Nucleus accumbens (tissue), 56 donors: ENCODE results near the gene NRIP2.
A peak's percentile ranks its signal among the peaks of the same experiment; 100 is the strongest.

Source experiments
- DNase-seq, 56 donors: peaks; one replicate each; lab custom pipeline; 2025; lab: John Stamatoyannopoulos, UW

NRIP2 gene

DNA sequence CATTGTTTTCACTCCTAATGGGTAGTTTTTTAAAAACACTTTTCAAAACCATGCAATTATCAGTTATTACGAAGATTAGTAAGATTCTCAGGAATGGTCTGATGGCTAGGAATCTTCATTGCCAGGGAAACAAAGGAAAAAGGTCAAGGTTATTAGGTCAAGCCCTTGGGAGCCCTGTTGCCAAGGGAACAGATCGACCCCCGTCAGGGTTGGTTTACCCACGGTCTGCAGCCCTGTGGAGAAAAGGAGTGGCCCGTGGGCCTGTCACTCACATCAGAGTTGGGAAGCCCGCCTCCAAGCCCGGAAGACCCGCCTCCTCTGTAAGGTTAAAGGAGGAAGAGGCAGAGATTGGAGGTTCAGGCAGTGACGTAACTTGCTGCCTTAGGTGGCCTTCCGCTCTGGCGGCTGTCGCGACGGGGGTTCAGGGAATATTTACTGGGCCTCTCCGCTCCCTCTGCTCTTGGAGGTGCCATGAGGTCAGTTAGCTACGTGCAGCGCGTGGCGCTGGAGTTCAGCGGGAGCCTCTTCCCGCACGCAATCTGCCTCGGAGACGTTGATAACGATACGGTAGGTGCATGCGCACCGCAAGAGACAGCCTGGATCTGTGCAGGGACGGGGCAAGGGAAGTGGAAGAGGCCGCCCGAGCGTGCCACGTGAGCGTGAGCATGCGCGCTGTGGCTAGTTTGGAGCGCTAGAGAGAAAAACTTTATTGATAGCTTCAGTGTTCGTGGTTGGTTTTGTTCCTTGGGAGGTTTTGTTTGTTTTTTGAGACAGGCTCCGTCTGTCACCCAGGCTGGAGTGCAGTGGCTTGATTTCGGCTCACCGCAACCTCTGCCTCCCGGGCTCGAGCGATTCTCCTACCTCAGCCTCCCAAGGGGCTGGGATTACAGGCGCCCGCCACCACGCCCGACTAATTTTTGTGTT is 22.3 kb downstream of the NRIP2 start, which contains the start of gene ITFG2:
Gene ITFG2, plus strand, starts transcription at position 379 of the 924 bp plus-strand sequence. Its CDS starts 93 bp downstream, at position 472.
- DNase-seq: peak; percentile 95 to 100 (median 99)

DNA sequence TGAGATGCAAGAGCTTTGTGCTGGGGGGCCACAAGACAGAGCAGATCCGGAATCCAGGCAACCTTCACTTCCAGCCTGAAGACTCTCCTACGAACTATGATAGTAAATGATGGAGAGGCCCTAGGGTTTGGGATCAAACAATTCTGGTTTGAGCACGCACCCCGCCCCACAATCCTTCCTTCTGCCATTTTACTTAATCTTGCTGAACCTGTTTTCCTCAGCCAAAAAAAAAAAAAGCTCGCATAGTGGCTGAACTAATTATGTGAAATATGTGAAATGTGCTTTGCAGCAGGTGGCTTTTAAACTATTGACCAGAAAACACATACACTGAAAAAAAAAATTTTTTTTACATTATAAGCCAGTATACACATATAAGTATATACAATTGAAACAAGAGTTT is 23.0 kb downstream of the NRIP2 start:
- no peak for DNase-seq

DNA sequence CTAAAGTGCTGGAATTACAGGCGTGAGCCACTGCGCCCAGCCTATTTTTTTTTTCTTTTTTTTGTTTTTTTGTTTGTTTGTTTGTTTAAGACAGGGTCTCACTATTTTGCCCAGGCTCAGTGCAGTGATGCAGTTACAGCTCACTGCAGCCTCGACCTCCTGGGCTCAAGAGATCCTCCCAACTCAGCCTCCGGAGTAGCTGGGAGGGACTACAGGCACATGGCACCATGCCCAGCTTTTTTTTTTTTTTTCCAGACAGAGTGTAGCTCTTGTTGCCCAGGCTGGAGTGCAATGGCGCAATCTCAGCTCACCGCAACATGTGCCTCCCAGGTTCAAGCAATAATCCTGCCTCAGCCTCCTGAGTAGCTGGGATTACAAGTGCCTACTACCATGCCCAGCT is 28.1 kb downstream of the NRIP2 start:
- no peak for DNase-seq

- no peak for DNase-seq
Measured at GRCh38 chr12:2805143-2805520, 29.7 kb downstream of the NRIP2 start.

DNA sequence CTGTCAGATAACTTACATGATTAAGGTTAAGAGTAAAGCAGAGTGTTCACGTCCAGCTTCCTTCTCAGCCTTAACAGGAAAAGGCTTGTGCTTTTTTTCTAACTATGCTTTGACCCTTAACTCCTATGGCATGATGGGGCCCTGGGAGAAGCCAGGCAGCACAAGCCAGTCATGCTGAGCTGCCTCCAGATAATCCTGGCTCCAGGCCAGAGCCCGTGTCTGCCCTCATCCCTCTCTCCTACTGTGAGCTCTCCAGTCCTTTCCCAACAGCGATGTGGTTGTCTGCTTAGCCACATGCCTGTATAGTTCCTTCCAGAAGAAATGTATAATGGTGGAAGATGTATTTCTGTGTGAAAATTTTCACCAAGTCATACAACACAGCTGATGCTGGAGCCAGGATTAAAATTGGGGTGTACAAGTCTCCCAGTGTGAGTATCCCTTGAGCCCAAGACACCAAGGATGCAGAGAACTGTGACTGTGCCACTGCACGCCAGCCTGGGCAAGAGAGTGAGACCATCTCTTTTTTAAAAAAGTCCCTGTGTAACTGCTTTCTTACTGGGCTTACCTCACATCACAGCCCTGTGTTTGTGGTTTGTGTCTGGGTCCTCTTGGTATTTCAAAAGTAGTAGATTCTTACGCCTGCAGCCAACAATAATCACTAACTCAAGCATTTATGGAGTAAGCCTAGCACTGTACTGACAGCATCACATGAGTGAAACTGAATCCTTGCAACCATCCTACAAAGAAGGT is 30.3 kb downstream of the NRIP2 start:
- DNase-seq: peak in 18 of 56 donors; percentile 2 to 56 (median 23)

- peak in 1 of 56 donors; percentile 32 for DNase-seq
Measured at GRCh38 chr12:2803635-2804392, 31.0 kb downstream of the NRIP2 start.

DNA sequence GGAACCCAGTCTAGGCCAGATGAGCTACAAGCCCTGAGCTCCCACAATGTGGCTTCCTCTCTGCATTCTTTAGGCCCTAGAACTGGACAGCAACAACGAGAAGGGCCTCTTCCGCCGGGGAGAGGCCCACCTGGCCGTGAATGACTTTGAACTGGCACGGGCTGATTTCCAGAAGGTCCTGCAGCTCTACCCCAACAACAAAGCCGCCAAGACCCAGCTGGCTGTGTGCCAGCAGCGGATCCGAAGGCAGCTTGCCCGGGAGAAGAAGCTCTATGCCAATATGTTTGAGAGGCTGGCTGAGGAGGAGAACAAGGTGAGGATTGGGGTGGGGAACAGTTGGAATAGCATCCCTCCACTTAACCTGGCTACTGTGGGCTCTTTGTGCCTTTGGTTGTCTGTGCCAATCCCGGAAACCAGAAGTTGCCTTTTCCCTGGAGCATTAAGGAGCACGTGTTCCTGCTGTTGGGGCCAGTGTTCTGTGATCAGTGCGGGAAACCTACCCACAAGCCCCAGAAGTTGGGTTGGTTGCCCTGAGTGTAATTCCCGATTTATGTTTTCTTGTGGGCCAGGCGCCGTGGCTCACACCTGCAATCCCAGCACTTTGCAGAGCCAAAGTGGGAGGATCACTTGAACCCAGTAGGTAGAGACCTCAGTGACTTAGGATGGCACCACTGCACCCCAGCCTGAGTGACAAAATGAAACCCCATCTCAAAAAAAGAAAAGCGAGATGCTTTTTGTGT is 33.6 kb downstream of the NRIP2 start:
- DNase-seq: peak in 4 of 56 donors; percentile 7 to 39 (median 22)

- peak in 1 of 56 donors; percentile 21 for DNase-seq
Measured at GRCh38 chr12:2800046-2800570, 34.7 kb downstream of the NRIP2 start.

- DNase-seq: peak in 1 of 56 donors; percentile 24
Measured at GRCh38 chr12:2797721-2798418, 37.0 kb downstream of the NRIP2 start.

GRCh38 chr12:2796187-2796666 is 38.6 kb downstream of the NRIP2 start:
- DNase-seq: peak in 2 of 56 donors; percentile 43 to 47

DNA sequence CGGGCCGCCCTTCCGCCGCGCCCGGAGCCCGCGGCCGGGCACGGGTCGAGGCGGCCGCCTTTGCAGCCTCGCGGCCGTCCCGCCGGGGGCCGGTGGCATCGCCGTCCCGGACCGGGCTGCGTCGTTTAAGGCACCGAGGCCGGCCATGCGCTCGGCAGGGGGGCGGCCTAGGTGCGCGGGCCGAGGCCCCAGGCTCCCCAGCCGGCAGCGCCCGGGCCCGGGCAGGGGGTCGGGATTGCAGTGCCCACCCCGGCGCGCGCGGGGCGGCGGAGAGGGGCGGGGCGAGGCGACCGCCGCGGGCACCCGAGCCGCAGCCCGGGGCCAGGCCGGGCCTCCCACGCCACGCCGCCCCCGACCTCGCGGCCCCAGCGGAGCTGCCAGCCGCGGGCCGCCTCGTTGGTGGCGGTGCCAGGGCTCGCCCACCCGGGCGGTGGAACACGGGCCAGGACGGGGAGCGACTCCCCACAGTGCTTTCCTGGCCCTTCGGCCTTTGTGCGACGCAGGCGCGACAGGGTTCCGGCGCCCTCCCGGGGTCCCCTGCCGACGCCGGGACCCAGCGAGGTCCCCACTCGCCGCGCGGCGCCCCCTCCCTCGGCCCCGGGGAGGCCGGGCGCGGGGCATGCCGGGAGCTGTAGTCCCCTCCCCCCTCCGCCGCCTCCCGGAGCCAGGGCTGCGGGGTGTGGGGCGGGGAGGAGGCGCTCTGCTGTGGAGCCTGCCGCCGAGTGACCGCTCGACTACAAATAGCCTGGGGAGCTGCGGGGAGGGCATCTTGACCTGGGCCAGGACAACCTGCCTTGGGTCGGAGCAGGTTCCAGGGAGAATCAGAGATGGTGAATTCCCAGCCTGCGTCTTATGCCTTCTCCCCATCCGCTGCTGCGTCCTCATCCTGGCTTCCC is 39.3 kb downstream of the NRIP2 start:
- peak; percentile 34 to 90 (median 76) for DNase-seq

DNA sequence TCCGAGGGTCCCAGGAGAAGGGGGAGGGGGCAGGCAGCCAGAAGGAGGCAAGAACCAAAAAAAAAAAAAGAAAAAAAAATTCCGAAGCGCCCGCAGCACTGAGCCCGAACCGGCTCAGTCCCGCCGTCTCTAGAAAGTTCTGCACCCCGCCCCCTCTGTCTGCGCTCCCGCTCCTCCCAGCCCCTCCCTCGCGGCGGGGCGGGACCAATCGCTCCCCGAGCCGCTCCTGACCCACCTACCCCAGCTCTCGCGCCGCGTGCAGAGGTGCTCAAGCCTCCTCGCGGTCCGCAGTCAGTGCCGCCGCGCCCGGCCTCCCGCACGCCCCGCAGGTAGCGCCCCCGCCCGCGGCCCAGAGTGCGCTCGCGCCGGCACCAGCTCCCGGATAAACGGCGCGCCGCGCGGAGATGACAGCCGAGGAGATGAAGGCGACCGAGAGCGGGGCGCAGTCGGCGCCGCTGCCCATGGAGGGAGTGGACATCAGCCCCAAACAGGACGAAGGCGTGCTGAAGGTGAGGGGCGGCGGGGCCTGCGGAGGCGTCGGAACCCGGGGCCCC is 40.0 kb downstream of the NRIP2 start, which contains the start of gene FKBP4:
Gene FKBP4, plus strand, starts transcription at position 235 of the 554 bp plus-strand sequence. Its CDS starts 170 bp downstream, at position 405.
- peak in 55 of 56 donors; percentile 54 to 96 (median 89) for DNase-seq

- peak in 34 of 56 donors; percentile 17 to 94 (median 73) for DNase-seq
Measured at GRCh38 chr12:2794191-2794735, 40.6 kb downstream of the NRIP2 start.

GRCh38 chr12:2793561-2793960 is 41.3 kb downstream of the NRIP2 start:
- DNase-seq: no peak

GRCh38 chr12:2792671-2793500 is 41.9 kb downstream of the NRIP2 start:
- no peak for DNase-seq

- DNase-seq: no peak
Measured at GRCh38 chr12:2791089-2791488, 43.7 kb downstream of the NRIP2 start.
